Measurements from ENCODE around the gene VARS1.
"Not testable (repeated sequence)": the region's sequence is repeated elsewhere in the genome, so short reads cannot be mapped to it uniquely, and the experiment has no call there.

VARS1 gene

GRCh38 chr6:31795616-31796298, at the start of gene VARS1:
TSS of gene VARS1 (minus strand) at chr6:31795752. CDS start at chr6:31795217, 535 bp downstream.
- DNase-seq (ENCODE audit: low read depth): peak; percentile 75

- no peak for DNase-seq (ENCODE audit: low read depth)
Measured at GRCh38 chr6:31844507-31844906, 49.0 kb upstream of the VARS1 start.

GRCh38 chr6:31842053-31842452, 46.5 kb upstream of the VARS1 start:
- no peak for DNase-seq (ENCODE audit: low read depth)

- DNase-seq (ENCODE audit: low read depth): not testable (repeated sequence)
Measured at GRCh38 chr6:31839779-31840126, 44.2 kb upstream of the VARS1 start.

GRCh38 chr6:31838968-31839367, 43.4 kb upstream of the VARS1 start:
- DNase-seq (ENCODE audit: low read depth): no peak

GRCh38 chr6:31838114-31838553, 42.6 kb upstream of the VARS1 start:
- DNase-seq (ENCODE audit: low read depth): not testable (repeated sequence)

- DNase-seq (ENCODE audit: low read depth): no peak
Measured at GRCh38 chr6:31837369-31838113, 42.0 kb upstream of the VARS1 start.

GRCh38 chr6:31836474-31837368, 41.2 kb upstream of the VARS1 start:
- no peak for DNase-seq (ENCODE audit: low read depth)

GRCh38 chr6:31836047-31836473, 40.5 kb upstream of the VARS1 start:
- no peak for DNase-seq (ENCODE audit: low read depth)

GRCh38 chr6:31834367-31835250, 39.1 kb upstream of the VARS1 start:
- DNase-seq (ENCODE audit: low read depth): peak; percentile 61

GRCh38 chr6:31831350-31832215, 36.0 kb upstream of the VARS1 start:
- DNase-seq (ENCODE audit: low read depth): no peak

- DNase-seq (ENCODE audit: low read depth): no peak
Measured at GRCh38 chr6:31830886-31831335, 35.4 kb upstream of the VARS1 start.

- no peak for DNase-seq (ENCODE audit: low read depth)
Measured at GRCh38 chr6:31829633-31830283, 34.2 kb upstream of the VARS1 start.

- peak; percentile 83 for DNase-seq (ENCODE audit: low read depth)
Measured at GRCh38 chr6:31827286-31828079, 31.9 kb upstream of the VARS1 start, which contains the start of gene HSPA1B. TSS of gene HSPA1B (plus strand) at chr6:31827738. CDS start at chr6:31827951, 213 bp downstream.

- no peak for DNase-seq (ENCODE audit: low read depth)
Measured at GRCh38 chr6:31826793-31827285, 31.3 kb upstream of the VARS1 start.

GRCh38 chr6:31825553-31825952, 30.0 kb upstream of the VARS1 start:
- no peak for DNase-seq (ENCODE audit: low read depth)

- DNase-seq (ENCODE audit: low read depth): not testable (repeated sequence)
Measured at GRCh38 chr6:31823592-31824196, 28.1 kb upstream of the VARS1 start.

Data from stimulated activated CD8-positive, alpha-beta memory T cell treated with anti-CD3 and anti-CD28 coated beads, Interleukin-12 subunit alpha, Interleukin-12 subunit beta, amount 100 ng/mL, for 4 hours (primary cell).